HG03039 (cell line): ENCODE measurements around the gene P3H2.
A peak's percentile ranks its signal among the peaks of the same experiment; 100 is the strongest.
"Not testable (repeated sequence)": the region's sequence is repeated elsewhere in the genome, so short reads cannot be mapped to it uniquely, and the experiment has no call there.

Experiments used
- ATAC-seq: cut with Tn5 transposase; IDR thresholded peaks from one replicate; pipeline ENCODE4 v1.9.1; 2021; ENCODE audit warnings: mild to moderate bottlenecking, moderate library complexity; ENCODE audit not compliant: unreplicated experiment

The P3H2 gene, protein sequence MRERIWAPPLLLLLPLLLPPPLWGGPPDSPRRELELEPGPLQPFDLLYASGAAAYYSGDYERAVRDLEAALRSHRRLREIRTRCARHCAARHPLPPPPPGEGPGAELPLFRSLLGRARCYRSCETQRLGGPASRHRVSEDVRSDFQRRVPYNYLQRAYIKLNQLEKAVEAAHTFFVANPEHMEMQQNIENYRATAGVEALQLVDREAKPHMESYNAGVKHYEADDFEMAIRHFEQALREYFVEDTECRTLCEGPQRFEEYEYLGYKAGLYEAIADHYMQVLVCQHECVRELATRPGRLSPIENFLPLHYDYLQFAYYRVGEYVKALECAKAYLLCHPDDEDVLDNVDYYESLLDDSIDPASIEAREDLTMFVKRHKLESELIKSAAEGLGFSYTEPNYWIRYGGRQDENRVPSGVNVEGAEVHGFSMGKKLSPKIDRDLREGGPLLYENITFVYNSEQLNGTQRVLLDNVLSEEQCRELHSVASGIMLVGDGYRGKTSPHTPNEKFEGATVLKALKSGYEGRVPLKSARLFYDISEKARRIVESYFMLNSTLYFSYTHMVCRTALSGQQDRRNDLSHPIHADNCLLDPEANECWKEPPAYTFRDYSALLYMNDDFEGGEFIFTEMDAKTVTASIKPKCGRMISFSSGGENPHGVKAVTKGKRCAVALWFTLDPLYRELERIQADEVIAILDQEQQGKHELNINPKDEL

DNA sequence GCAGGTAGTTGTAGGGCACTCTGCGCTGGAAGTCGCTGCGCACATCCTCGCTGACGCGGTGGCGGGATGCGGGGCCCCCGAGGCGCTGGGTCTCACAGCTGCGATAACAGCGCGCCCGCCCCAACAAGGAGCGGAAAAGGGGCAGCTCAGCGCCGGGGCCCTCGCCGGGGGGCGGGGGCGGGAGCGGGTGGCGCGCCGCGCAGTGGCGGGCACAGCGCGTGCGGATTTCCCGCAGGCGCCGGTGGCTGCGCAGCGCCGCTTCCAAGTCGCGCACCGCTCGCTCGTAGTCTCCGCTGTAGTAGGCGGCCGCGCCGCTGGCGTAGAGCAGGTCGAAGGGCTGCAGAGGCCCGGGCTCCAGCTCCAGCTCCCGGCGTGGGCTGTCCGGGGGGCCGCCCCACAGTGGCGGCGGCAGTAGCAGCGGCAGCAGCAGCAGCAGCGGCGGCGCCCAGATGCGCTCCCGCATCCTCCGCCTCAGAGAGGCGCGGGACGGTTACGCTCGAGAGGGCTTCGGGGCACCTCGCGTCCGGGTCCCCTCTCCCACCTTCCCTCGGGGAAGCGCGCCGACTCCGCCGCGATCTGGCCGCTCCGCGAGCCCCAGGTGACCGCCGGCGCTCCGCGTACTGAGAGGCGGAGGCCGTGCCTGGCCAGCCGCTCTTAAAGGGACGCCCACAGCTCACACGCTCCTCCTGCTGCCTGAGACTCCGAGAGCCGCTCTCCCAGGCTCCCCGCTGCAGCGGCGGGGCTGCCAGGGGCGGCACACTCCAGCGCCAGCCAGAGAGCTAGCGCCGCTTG lies at the start of gene P3H2:
P3H2 (minus strand) TSS at position 629 of the 792 bp plus-strand sequence; CDS start at position 463, 166 bp downstream.
- ATAC-seq = peak; percentile 71

DNA sequence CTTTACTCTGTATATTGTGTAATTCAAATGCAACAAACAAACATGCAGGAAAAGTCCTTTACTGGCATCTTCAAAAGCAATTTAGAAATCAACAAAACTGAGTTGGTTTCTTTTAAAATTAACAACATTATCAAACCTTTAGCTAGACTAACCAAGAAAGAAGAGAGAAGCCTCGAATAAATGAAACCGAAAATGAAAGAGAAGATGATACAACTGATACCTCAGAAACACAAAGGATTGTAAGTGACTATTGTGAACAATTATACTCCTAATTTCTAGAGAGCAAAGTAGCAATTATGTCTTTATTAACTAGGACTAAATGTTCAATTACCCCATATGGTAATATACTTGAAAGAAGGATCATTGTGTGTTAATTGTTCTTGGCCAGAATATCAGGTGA lies 49.2 kb upstream of the P3H2 start:
- ATAC-seq = no peak

DNA sequence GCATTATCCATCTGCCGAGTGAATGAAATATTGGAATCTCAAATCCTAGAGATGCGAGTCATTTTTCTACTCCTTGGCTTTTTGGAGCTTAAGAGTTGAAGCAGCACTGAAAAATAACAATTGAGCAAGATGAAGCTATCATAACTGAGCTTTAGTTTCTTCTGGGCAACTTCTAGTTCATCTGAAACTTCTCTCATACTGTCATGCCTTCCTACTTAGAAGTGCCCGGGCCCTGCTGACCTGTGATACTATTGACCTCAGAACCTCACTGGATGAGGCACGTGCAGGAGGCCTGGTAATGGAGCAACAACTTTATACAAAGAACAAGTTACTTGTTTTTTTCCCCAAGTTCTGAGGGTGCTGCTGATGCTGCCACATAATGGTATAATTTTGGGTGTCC lies 48.5 kb upstream of the P3H2 start:
- no peak for ATAC-seq

DNA sequence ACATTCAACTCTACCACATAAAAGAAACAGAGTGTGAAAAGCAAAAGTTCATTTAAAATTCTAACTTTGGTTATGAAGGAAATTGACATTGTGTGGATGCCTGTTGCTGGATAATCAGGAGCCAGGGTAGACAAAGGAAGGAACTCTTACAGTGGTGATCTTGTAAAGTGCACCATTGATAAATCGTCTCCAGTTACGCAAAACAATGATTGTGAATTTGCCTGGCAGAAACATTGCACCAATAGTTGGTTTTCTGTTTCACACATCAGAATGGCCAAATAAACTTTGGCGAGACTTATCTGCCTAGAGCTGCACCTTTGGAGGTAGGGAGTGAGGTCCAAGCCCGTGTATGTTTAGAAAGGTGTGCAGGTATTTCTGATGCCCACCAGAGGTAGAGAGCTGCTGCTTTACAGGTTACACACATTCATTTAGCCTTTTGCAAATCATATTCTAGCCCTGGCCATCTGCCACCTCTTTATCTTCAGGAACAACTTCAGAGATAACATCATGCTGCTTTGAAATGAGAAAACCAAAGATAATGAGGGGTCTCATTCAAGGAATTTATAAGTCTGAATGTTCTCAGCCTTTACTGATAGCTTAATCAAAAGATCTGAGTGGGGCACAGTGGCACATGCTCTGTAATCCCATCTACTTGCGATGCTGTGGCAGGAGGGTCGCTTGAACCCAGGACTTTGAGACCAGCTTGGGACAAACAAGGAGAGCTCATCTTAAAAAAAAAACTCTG lies 47.4 kb upstream of the P3H2 start:
- no peak for ATAC-seq

DNA sequence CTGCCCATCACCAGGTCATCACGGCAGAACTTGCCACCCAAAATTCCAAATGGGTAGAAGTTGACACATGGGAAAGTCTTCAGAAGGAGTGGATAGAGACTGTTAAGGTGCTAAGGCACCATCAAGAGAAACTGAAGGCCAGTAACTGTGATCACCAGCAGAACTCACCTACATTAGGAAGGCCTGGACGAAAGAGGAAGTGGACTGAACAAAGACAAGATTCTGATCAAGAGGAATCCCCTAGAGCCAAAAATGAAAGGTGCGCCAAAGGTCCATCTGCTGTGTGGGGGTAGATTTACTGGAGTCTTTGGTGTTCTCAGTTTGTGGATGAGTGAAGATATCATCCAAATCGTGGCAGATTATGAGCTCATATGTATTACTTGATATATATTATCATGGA lies 46.3 kb upstream of the P3H2 start:
- ATAC-seq = no peak

DNA sequence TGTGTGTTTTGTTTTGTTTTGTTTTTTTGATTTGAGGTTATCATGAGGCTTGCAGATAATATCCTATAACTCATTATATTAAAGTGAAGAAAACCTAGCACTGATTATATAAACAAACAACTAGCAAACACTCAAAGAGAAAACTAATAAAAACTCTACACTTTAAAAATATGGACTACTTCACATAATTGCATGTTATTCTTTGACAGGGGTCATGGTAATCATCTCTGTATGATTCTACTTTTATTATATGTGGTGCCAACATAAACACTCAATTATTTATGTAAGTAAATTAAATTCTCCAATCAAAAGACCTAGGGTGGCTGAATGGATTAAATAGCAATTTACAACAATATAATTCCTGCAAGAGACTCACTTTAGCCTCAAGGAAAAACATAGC lies 44.6 kb upstream of the P3H2 start:
- no peak for ATAC-seq

DNA sequence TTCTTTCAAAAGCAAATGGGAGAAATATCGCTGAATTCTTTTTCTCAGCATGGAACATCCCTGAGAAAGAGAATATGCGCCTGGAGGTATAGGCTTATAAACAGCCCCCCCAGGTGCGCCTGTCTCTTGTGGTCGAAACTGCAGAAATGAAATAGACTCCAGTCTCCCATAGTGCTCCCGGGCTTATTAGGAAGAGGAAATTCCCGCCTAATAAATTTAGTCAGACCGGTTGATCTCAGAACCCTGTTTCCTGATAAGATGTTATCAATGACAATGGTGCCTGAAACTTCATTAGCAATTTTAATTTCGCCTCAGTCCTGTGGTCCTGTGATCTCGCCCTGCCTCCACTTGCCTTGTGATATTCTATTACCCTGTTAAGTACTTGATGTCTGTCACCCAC lies 41.3 kb upstream of the P3H2 start:
- ATAC-seq = not testable (repeated sequence)

DNA sequence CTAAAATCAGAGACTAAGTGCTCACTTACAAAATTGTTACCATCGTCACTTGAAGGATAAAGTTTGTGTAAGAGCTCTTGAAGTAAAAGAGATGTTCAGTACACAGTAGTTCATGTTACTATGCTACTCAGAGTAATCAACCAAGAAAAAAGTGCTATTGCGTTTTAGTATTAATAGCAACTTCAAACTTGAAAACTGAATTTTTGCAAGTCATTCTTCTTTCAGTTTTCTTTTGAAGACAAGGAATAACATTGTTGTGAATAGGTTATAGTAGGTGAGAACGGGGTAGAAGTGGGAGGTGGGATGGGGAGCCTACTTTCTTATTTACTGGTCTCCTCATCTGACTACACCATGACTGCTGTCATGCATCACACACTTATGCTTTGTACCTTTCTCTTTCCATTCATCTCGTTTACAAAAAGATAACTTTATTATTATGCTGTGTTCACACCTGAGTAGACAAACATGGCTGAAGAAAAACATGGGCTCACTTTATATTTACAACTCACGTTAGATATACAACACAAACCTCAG lies 39.3 kb upstream of the P3H2 start:
- ATAC-seq = no peak

DNA sequence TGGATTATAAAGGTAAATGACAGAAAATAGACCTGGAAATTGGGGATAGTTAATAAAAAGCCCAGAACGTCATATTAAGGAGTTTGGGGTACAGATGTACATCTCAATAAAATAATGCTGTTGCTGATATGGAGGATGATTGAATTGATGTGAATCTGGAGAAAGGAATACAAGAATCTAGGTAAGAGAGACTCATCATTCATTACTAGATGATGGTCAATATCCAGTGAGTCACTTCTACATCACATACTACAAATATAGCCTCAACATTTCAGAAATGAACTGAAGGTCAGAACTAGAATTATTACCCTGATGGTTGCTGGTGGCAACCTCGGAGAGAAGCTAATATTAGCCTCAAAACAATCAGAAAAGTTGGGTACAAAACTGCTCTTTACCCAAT lies 37.6 kb upstream of the P3H2 start:
- ATAC-seq = no peak

DNA sequence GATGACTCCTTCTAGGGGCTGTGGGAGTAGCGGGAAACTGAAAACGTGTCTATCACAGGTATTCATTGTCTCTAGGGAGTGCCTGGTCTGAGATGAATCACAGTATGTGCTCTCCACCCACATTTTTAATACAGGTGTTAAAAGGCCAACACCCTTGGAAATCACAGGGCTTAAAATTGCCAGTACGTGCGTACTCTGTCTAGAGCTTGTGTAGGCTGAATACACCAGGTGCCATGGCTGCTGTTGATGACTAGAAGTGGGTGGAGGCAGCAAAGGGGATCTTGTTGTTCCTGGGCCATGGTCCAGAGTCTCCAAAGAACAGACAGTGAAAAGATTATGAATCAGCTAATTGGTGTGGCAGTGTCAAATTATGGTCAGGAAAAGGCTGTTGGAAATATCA lies 35.1 kb upstream of the P3H2 start:
- ATAC-seq = no peak

DNA sequence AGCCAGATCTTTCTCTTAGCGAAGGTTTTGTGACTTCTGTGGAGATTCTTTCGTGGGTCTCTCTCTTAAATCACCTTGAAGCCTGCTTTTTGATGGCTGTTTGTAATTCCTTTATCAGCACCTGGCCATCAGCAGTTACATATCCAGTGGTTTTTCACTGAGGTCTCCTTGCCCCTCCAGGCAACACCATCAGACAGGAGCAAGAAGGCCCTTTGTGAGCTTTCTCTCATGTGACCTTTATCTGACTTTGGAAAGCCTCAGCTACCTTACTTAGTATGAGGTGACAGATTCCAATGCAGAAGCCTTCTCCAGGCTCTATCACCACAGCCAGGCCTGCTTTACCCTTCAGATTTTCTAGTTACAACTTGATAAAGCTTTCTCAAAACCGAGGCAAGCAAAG lies 30.0 kb upstream of the P3H2 start:
- no peak for ATAC-seq

DNA sequence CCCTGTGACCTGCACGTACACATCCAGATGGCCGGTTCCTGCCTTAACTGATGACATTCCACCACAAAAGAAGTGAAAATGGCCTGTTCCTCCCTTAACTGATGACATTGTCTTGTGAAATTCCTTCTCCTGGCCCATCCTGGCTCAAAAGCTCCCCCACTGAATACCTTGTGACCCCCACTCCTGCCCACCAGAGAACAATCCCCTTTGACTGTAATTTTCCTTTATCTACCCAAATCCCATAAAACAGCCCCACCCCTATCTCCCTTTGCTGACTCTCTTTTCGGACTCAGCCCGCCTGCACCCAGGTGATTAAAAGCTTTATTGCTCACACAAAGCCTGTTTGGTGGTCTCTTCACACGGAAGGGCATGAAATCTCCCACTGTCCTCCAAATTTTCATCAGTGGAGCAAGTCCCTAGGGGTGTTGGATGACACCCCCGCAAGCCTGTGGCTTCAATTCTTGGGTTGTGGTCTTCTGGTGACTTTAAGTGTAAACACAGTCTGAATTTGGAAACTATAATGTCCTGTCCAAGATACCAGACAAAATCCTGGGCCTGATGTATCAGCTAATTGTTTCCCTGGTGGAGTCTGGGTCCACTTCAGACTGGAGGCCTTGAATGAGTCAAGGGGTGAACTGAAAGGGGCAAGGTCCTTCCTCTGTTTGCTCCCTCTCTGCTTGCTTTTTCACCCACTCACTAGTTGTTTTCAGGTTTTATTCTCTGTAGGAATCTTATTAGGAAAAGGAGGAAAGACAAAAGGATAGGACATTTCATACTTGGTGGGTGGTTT lies 29.3 kb upstream of the P3H2 start:
- ATAC-seq = not testable (repeated sequence)

DNA sequence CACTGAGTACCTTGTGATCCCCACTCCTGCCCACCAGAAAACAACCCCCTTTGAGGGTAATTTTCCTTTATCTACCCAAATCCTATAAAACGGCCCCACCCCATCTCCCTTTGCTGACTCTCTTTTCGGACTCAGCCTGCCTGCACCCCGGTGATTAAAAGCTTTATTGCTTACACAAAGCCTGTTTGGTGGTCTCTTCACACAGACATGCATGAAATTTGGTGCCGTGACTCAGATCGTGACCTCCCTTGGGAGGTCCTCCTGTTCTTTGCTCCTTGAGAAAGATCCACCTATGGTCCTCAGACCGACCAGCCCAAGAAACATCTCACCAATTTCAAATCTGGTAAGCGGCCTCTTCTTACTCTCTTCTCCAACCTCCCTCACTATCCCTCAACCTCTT lies 24.1 kb upstream of the P3H2 start:
- not testable (repeated sequence) for ATAC-seq

DNA sequence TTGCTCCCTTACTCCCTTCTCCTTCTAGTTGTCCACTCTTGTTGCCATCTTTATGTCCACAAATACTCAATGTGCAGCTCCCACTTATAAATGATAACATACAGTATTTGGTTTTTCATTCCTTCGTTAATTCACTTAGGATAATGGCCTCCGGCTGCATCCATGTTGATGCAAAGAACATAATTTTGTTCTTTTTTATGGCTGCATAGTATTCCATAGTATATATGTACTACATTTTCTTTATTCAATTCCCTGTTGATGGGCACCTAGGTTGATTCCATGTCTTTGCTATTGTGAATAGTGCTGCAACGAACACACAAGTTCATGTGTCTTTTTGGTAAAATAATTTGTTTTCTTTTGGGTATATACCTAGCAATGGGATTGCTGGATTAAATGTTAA lies 21.3 kb upstream of the P3H2 start:
- ATAC-seq = no peak

DNA sequence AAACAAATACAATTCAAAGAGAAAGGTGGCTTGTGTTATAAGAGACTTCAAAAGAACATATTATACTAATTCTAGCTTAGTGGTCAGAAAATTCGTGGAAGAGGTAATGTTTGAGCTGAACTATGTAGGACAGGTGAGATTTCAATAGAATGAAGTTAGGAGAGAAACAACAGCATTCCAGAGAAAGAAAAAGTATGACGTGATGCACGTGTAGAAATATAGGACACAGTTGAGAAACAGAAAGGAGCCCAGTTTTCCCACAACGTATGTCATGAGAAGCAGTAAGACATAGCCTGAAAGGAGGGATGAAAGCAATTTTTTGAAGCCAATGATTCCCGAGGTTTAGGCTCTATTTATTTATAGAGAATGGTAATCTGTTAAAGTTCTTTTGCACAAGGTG lies 18.7 kb upstream of the P3H2 start:
- ATAC-seq = no peak

DNA sequence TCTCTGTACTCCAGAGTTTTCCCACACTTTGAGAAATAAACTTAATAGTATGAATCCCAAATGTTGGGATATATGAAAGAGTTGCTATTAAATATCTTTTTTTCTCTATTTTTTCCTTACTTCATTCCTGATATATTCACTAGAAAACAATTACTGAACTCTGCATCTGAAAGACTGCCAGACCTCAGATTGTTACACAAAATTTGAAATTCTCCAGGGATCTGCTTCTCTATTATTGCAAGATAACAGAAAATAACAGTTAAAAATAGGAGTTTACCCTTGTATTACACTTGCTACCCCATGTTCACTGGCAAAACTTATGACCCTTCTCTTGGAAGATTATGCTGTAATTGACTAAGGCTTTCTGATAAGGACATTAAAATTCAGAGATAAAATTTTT lies 11.7 kb upstream of the P3H2 start:
- no peak for ATAC-seq

DNA sequence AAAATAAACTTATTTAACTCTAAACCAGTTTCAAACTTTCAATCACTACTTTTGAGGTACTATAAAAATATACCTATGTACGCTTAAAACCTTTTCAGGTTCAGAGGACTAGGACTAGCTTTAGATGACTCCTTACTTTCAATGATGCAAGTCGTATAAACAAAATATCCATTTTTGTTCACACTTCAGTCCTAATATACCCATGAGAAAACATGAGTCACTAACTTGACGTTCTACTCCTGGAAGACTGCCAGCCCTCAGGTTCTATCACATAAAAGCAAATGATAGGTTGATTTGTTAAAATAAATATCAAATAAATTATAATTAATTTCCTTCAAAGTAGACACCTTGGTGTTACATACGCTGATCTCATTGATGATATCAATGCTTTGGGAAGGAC lies 10.6 kb upstream of the P3H2 start:
- ATAC-seq = no peak

DNA sequence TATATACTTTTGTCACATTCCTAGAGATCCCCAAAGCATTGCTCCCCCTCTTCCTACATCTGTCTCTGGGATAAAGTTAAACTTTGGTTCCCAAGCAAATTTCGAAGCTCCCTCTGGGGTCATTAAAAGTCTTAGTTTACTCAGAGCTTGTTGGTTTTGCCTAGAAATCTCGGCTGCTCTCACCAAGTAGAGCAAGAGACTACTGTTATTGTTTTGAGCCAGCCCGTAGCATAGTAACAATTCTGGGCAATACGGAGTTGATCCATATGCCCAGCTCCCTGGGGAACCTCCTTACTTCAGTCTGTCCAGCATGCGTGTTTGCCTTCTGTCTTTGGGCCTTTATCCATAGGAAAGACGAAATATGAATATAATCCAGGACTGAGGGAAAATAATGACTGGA lies 10.0 kb upstream of the P3H2 start:
- no peak for ATAC-seq

DNA sequence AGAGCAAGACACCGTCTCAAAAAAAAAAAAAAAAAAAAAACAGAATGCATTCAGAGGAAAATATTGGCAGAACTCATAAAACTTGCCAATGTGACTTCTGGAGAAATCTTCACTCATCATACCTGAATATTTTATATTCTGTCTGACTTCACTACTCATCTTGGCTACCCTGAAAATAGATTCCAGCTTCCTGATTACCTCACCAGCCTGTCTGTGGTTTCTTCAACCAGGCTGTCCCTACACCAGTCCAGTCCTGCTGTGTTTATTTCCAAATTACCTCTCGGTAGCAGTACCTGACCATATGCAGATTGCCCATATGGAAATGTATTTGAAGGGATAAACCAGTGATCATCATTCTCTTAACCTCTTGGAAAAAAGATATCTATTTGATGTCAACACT lies 9.3 kb upstream of the P3H2 start:
- no peak for ATAC-seq

DNA sequence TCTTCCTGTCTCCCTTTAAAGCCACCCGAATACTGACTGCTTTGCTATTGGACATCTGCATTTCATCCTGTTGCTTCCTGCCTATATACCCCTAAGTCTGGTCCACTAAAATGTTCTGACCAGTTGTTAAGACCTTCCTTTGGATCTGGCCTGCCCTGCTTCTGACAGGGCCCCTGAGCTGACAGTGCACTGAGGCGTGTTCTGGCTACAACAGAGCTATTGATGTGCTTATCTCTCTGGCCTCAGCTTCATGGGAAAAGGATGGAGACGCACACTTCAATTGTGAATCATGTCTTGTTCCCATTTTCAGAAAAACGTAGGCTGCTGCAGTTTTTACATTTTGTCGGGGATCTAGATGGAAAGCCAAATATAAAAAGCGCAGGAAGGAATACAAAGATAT lies 7.1 kb upstream of the P3H2 start:
- no peak for ATAC-seq
